Natural killer cell (primary cell): Measurements from ENCODE around the gene TAMM41. TPM values are rescaled to one million over a fixed set of nuclear protein-coding genes. Genes with fewer than 3 reads are reported as not detected.
A peak's percentile ranks its signal among the peaks of the same experiment; 100 is the strongest.
"Not testable (repeated sequence)": the region's sequence is repeated elsewhere in the genome, so short reads cannot be mapped to it uniquely, and the experiment has no call there.

Source experiments
- ATAC-seq, 3 donors: fragments of 150-1000 bp in 2 of 3; fragments of 200-7000 bp in 1 of 3; cut with Tn5 transposase; 1 replicate in 1 of 3; 2 replicates in 2 of 3; pipeline ENCODE4 v1.10.0; 2021; ENCODE audit warnings: mild to moderate bottlenecking in 2 of 3, moderate library complexity in 2 of 3
- DNase-seq, 2 donors: peaks; one replicate each; pipeline versions ENCODE4 v3.0.0 to v3.0.0-alpha.2; 2013 to 2021; ENCODE audit warnings: mixed read lengths in 1 of 2
- H3K27ac ChIP-seq: one replicate; pipeline ENCODE4 v1.5.1; 2013; ENCODE audit warnings: mild to moderate bottlenecking, low read length
- H3K27me3 ChIP-seq: one replicate; pipeline ENCODE4 v1.6.1; 2013; ENCODE audit warnings: low read length; ENCODE audit not compliant: control insufficient read depth, insufficient read depth
- H3K36me3 ChIP-seq: one replicate; pipeline ENCODE4 v1.6.1; 2013; ENCODE audit warnings: low read length; ENCODE audit not compliant: control insufficient read depth, insufficient read depth
- H3K4me1 ChIP-seq: one replicate; pipeline ENCODE4 v1.6.1; 2013; ENCODE audit warnings: low read length; ENCODE audit not compliant: control insufficient read depth, insufficient read depth
- H3K4me3 ChIP-seq: one replicate; pipeline ENCODE4 v1.5.1; 2013; ENCODE audit warnings: low read length
- H3K9me3 ChIP-seq: one replicate; pipeline ENCODE4 v1.6.1; 2013; ENCODE audit warnings: low read length; ENCODE audit not compliant: control insufficient read depth, insufficient read depth
- H3K27ac Mint-ChIP-seq, 2 donors: one replicate each; pipeline ENCODE4 v1.8.0; 2022; ENCODE audit warnings: mild to moderate bottlenecking in 2 of 2, mixed read lengths in 2 of 2, moderate library complexity in 1 of 2
- H3K27me3 Mint-ChIP-seq, 2 donors: one replicate each; pipeline ENCODE4 v1.8.0; 2022; ENCODE audit warnings: low read depth in 2 of 2, mixed read lengths in 2 of 2
- H3K36me3 Mint-ChIP-seq: one replicate; pipeline ENCODE4 v1.8.0; 2022; ENCODE audit warnings: mixed read lengths
- H3K4me1 Mint-ChIP-seq, 2 donors: one replicate each; pipeline ENCODE4 v1.8.0; 2022; ENCODE audit warnings: mixed read lengths in 2 of 2
- H3K4me3 Mint-ChIP-seq: one replicate; pipeline ENCODE4 v1.8.0; 2022; ENCODE audit warnings: mild to moderate bottlenecking, moderate library complexity, mixed read lengths
- H3K9me3 Mint-ChIP-seq, 2 donors: one replicate each; pipeline ENCODE4 v1.8.0; 2022; ENCODE audit warnings: mixed read lengths in 2 of 2
- CTCF ChIP-seq: fragments of 200-600 bp; IDR thresholded peaks from one replicate; pipeline ENCODE4 v1.8.0; 2022; ENCODE audit warnings: antibody characterized with exemption
- WGBS: methylation state at CpG from one replicate; pipeline ENCODE4 v1.1.7; 2013; ENCODE audit warnings: missing lambda C conversion rate; ENCODE audit not compliant: insufficient coverage; 5-methylcytosine and 5-hydroxymethylcytosine counted together
- intact Hi-C: fragments of 100-400 bp; cut with micrococcal nuclease; formaldehyde crosslinking; loops from one replicate; pipeline ENCODE4 v1.14.2; 2022
- total RNA-seq, 4 donors: library from RNA; stranded (reverse); fragments of 120-200 nt in 1 of 4; gene quantifications; one replicate each; pipeline versions ENCODE4 v1.2.3 to v1.2.4, GENCODE V29; 2013 to 2022

Gene TAMM41
- 10 to 100 TPM; 17.9 to 25.8 (median 23.2) TPM for total RNA-seq
- total RNA-seq (2013): 24.6 TPM

- H3K4me1 Mint-ChIP-seq: peaks cover 39 to 42% of the 10 kb centered on the region in 2 donors
- no peaks in the 10 kb centered on the region for H3K9me3 Mint-ChIP-seq
- H3K27ac ChIP-seq: peak within 1 kb of the TSS; percentile 77
- H3K27me3 Mint-ChIP-seq: peaks cover 0 to 4% of the 10 kb centered on the region in 2 donors
- peak within 1 kb of the TSS; percentile 90 for H3K4me3 ChIP-seq
- DNase-seq: peak; percentile 75 to 94
- H3K27ac Mint-ChIP-seq: peak within 1 kb of the TSS; percentile 91 to 99
- intact Hi-C loops: no loop called here
- peak; percentile 99 to 100 (median 100) for ATAC-seq
- H3K4me3 Mint-ChIP-seq: peak within 1 kb of the TSS; percentile 98
- 2% methylated on average over 71 of the region's 71 CpGs for WGBS
- H3K4me1 ChIP-seq: peaks cover 23% of the 10 kb centered on the region
- TF ChIP-seq CTCF: peak; percentile 73
- peaks cover 14% of the 10 kb centered on the region for H3K36me3 ChIP-seq
- no peaks in the 10 kb centered on the region for H3K9me3 ChIP-seq
- peaks cover 7% of the 10 kb centered on the region for H3K36me3 Mint-ChIP-seq
- no peaks in the 10 kb centered on the region for H3K27me3 ChIP-seq
Observed at GRCh38 chr3:11846281-11847266, at the start of gene TAMM41. TSS of gene TAMM41 (minus strand) at chr3:11846885. CDS start at chr3:11846636, 249 bp downstream.

GRCh38 chr3:11878837-11879236, 32.2 kb upstream of the TAMM41 start:
- H3K4me1 Mint-ChIP-seq: no peaks in the 10 kb centered on the region
- Histone ChIP-seq H3K27ac (no peak overlapping the region), H3K27me3 (no peaks in the 10 kb centered on the region), H3K4me1 (no peaks in the 10 kb centered on the region), H3K9me3 (no peaks in the 10 kb centered on the region), H3K4me3 (no peak overlapping the region), H3K36me3 (no peaks in the 10 kb centered on the region)
- no peaks in the 10 kb centered on the region for H3K36me3 Mint-ChIP-seq
- DNase-seq (no peak), ATAC-seq (no peak)
- peaks cover 14 to 19% of the 10 kb centered on the region in 2 donors for H3K27me3 Mint-ChIP-seq
- TF ChIP-seq CTCF: no peak
- no peaks in the 10 kb centered on the region for H3K9me3 Mint-ChIP-seq
- H3K4me3 Mint-ChIP-seq: no peak overlapping the region
- H3K27ac Mint-ChIP-seq: no peak overlapping the region
- WGBS: 87% methylated on average over 5 of the region's 5 CpGs
- intact Hi-C loops: no loop called here

GRCh38 chr3:11874707-11875106, 28.0 kb upstream of the TAMM41 start:
- H3K4me3 ChIP-seq, DNase-seq, H3K4me3 Mint-ChIP-seq, H3K27ac ChIP-seq, H3K4me1 Mint-ChIP-seq, H3K9me3 ChIP-seq, H3K36me3 ChIP-seq, H3K9me3 Mint-ChIP-seq, intact Hi-C loops, ATAC-seq, H3K36me3 Mint-ChIP-seq, H3K4me1 ChIP-seq, H3K27me3 ChIP-seq, H3K27ac Mint-ChIP-seq: not testable (repeated sequence)
- peaks cover 18 to 23% of the 10 kb centered on the region in 2 donors for H3K27me3 Mint-ChIP-seq
- no CpG with 5 or more reads among the region's 1 CpG for WGBS

- H3K27ac ChIP-seq, ATAC-seq, H3K27me3 ChIP-seq, H3K9me3 Mint-ChIP-seq, H3K4me3 ChIP-seq, DNase-seq, H3K4me3 Mint-ChIP-seq, H3K4me1 ChIP-seq, H3K4me1 Mint-ChIP-seq, H3K36me3 Mint-ChIP-seq, intact Hi-C loops, H3K36me3 ChIP-seq, H3K9me3 ChIP-seq, H3K27ac Mint-ChIP-seq: not testable (repeated sequence)
- WGBS: 90% methylated on average over 1 of the region's 1 CpG
- H3K27me3 Mint-ChIP-seq: peaks cover 9 to 18% of the 10 kb centered on the region in 2 donors
Observed at GRCh38 chr3:11863739-11864138, 17.1 kb upstream of the TAMM41 start.

GRCh38 chr3:11862584-11862983, 15.9 kb upstream of the TAMM41 start:
- not testable (repeated sequence) for H3K36me3 Mint-ChIP-seq, DNase-seq

GRCh38 chr3:11862145-11862544, 15.5 kb upstream of the TAMM41 start:
- H3K36me3 Mint-ChIP-seq, H3K27ac Mint-ChIP-seq, ATAC-seq, intact Hi-C loops, H3K9me3 Mint-ChIP-seq, H3K9me3 ChIP-seq, H3K4me3 ChIP-seq, DNase-seq, H3K27me3 ChIP-seq, H3K27ac ChIP-seq, H3K4me1 Mint-ChIP-seq, H3K36me3 ChIP-seq, H3K4me1 ChIP-seq, H3K4me3 Mint-ChIP-seq: not testable (repeated sequence)
- H3K27me3 Mint-ChIP-seq: peaks cover 20 to 23% of the 10 kb centered on the region in 2 donors
- WGBS: 92% methylated on average over 4 of the region's 6 CpGs

More at GRCh38 chr3:11862584-11862983, 15.9 kb upstream of the TAMM41 start:
- H3K4me1 ChIP-seq, H3K4me3 ChIP-seq, H3K9me3 Mint-ChIP-seq, intact Hi-C loops, H3K27ac Mint-ChIP-seq, H3K27me3 ChIP-seq, H3K4me3 Mint-ChIP-seq, H3K4me1 Mint-ChIP-seq, H3K9me3 ChIP-seq, H3K36me3 ChIP-seq, ATAC-seq, H3K27ac ChIP-seq: not testable (repeated sequence)
- 89% methylated on average over 1 of the region's 2 CpGs for WGBS
- H3K27me3 Mint-ChIP-seq: peaks cover 20% of the 10 kb centered on the region in 2 donors
